Stimulated activated CD4-positive, alpha-beta T cell treated with anti-CD3 and anti-CD28 coated beads, Interleukin-15, amount 100 ng/mL, for 1 hour (primary cell): ENCODE results near the gene NOXA1.
"Not testable (repeated sequence)": the region's sequence is repeated elsewhere in the genome, so short reads cannot be mapped to it uniquely, and the experiment has no call there.

Experiments used
- DNase-seq, 2 donors: peaks; one replicate each; pipeline ENCODE4 v3.0.0-alpha.2; 2020; ENCODE audit warnings: low read depth in 1 of 2, low spot score in 1 of 2

Gene NOXA1

GRCh38 chr9:137422604-137423513 is at the start of gene NOXA1, which contains the start of gene EXD3:
Gene NOXA1 (plus strand): TSS chr9:137423393. CDS start chr9:137423530, 137 bp downstream.
Gene EXD3 (minus strand): TSS chr9:137423162. CDS start chr9:137395357, 27,805 bp downstream.
- DNase-seq, result peak; percentile 94 to 95

- DNase-seq, result no peak
These were observed 49.6 kb upstream of the NOXA1 start for GRCh38 chr9:137373611-137373980.

GRCh38 chr9:137374131-137374845 is 48.9 kb upstream of the NOXA1 start:
- DNase-seq, result no peak

GRCh38 chr9:137375321-137376058 is 47.7 kb upstream of the NOXA1 start:
- DNase-seq, result no peak

- no peak for DNase-seq
These were observed 46.8 kb upstream of the NOXA1 start for GRCh38 chr9:137376386-137376785.

- not testable (repeated sequence) for DNase-seq
These were observed 44.3 kb upstream of the NOXA1 start for GRCh38 chr9:137378688-137379410.

GRCh38 chr9:137379761-137380161 is 43.4 kb upstream of the NOXA1 start:
- no peak for DNase-seq

GRCh38 chr9:137380171-137380570 is 43.0 kb upstream of the NOXA1 start:
- DNase-seq, result no peak

- no peak for DNase-seq
These were observed 42.6 kb upstream of the NOXA1 start for GRCh38 chr9:137380606-137381005.

GRCh38 chr9:137381501-137382443 is 41.4 kb upstream of the NOXA1 start:
- DNase-seq, result no peak

GRCh38 chr9:137382444-137383080 is 40.6 kb upstream of the NOXA1 start:
- DNase-seq, result no peak

GRCh38 chr9:137383081-137383783 is 40.0 kb upstream of the NOXA1 start:
- no peak for DNase-seq

GRCh38 chr9:137383784-137384756 is 39.1 kb upstream of the NOXA1 start:
- DNase-seq, result no peak

GRCh38 chr9:137385061-137385655 is 38.0 kb upstream of the NOXA1 start:
- DNase-seq, result no peak

GRCh38 chr9:137386507-137387113 is 36.6 kb upstream of the NOXA1 start:
- not testable (repeated sequence) for DNase-seq

- DNase-seq, result no peak
These were observed 35.9 kb upstream of the NOXA1 start for GRCh38 chr9:137387114-137387890.
